Fibroblast of mammary gland (primary cell): ENCODE results near the gene SP140.
"Not testable (repeated sequence)": the region's sequence is repeated elsewhere in the genome, so short reads cannot be mapped to it uniquely, and the experiment has no call there.

Source experiments
- DNase-seq: peaks from one replicate; pipeline ENCODE4 v3.0.0-alpha.2; 2010; ENCODE audit warnings: low read depth
- H3K4me3 ChIP-seq: 2 replicates; pipeline ENCODE4 v1.5.1; 2011; ENCODE audit warnings: low read depth, mild to moderate bottlenecking, low read length, moderate library complexity; ENCODE audit not compliant: control insufficient read depth
- TF ChIP-seq, protein P1 (sequence below): conservative IDR thresholded peaks from 2 replicates; pipeline ENCODE4 v1.5.1; 2011; ENCODE audit warnings: low read depth, low read length, inconsistent platforms; ENCODE audit not compliant: control insufficient read depth, insufficient read depth

The SP140 gene

DNA sequence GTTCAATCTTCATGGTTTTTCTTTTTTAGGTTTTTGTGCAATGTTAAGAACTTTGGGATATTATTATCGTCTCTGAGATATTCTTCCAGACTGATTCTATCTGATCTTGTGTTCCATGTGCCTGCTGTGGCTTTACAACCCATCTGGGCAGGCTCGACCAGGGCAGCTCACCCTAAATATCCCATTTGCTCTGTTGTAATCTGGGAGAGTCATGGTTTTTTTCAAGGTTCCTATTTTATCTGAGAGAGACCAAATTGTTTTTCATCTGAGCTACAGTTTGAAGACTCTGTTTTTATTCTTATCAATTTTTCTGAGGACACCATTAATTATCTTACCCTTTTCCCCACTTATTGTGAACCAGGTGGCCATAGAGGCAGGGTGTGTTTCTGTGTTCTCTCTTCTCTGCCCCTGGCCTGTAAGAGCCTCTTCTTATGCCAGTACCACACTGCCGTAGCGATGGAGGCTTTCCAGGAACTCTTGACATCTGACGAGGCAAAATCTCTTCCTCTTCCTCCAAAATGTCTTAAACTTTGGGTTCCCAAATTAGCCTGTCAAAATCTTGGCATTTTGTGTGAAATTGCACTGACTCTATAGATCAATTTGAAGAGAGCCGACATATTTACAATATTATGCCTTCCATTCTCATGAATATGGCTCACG, 104.5 kb downstream of the SP140 start:
- DNase-seq, result no peak

GRCh38 chr2:230330725-230331124, 105.2 kb downstream of the SP140 start:
- no peak overlapping the region for H3K4me3 ChIP-seq
- DNase-seq, result peak; percentile 24
- TF ChIP-seq, protein P1, sequence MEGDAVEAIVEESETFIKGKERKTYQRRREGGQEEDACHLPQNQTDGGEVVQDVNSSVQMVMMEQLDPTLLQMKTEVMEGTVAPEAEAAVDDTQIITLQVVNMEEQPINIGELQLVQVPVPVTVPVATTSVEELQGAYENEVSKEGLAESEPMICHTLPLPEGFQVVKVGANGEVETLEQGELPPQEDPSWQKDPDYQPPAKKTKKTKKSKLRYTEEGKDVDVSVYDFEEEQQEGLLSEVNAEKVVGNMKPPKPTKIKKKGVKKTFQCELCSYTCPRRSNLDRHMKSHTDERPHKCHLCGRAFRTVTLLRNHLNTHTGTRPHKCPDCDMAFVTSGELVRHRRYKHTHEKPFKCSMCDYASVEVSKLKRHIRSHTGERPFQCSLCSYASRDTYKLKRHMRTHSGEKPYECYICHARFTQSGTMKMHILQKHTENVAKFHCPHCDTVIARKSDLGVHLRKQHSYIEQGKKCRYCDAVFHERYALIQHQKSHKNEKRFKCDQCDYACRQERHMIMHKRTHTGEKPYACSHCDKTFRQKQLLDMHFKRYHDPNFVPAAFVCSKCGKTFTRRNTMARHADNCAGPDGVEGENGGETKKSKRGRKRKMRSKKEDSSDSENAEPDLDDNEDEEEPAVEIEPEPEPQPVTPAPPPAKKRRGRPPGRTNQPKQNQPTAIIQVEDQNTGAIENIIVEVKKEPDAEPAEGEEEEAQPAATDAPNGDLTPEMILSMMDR, result no peak

More for the DNA sequence above, 104.5 kb downstream of the SP140 start:
- TF ChIP-seq, protein P1, result no peak
- no peak overlapping the region for H3K4me3 ChIP-seq

- TF ChIP-seq, protein P1, result no peak
- DNase-seq, result peak; percentile 21
- H3K4me3 ChIP-seq, result no peak overlapping the region
These were observed 109.9 kb downstream of the SP140 start for GRCh38 chr2:230335461-230335863.

DNA sequence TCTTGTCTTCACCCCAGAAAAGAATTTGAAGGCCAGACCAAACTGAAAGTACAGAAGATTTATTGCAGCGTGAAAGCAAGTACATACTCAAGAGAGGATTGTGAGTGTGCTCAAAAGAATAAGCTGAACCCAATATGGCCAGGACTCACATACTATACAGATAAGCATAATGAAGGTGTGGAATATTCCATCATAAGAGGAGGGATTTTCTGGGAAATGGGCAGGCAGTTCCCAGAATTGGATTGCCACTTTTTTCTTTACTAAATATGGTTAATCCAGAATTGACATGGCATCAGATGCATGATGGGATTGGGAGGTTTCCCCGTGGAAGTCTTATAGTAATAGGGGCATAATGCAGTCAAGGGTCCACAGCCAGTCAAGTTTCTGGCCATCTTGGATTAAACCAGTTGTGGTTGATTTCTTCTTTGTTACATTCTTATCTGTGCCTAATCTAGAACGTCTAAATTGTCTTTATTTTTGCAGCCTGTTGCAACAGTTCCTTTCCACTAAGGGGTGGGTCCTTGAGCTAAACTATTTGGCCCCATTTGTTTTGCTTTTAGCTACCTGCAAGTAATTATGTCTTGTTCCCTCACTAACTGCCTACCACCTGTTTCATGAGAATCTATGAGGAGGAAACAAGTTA, 110.4 kb downstream of the SP140 start:
- DNase-seq, result no peak
- no peak overlapping the region for H3K4me3 ChIP-seq
- TF ChIP-seq, protein P1, result no peak

- not testable (repeated sequence) for DNase-seq, H3K4me3 ChIP-seq
These were observed 116.5 kb downstream of the SP140 start for GRCh38 chr2:230341936-230342528.

DNA sequence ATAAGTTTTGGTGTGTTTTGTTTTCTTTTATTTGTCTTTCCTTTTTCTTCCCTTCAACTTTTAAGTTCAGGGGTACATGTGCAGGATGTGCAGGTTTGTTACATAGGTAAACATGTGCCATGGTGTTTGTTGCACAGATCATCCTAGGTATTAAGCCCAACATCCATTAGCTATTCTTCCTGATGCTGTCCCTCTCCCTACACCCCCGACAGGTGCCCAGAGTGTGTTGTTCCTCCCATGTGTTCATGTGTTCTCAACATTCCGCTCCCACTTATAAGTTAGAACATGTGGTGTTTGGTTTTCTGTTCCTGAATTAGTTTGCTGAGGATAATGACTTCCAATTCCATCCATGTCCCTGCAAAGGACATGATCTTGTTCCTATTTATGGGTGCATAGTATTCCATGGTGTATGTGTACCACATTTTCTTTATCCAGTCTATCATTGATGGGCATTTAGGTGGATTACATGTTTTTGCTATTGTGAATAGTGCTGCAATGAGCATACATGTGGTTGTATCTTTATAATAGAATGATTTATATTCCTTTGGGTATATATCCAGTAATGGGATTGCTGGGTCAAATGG, 117.6 kb downstream of the SP140 start:
- DNase-seq, H3K4me3 ChIP-seq: not testable (repeated sequence)

DNA sequence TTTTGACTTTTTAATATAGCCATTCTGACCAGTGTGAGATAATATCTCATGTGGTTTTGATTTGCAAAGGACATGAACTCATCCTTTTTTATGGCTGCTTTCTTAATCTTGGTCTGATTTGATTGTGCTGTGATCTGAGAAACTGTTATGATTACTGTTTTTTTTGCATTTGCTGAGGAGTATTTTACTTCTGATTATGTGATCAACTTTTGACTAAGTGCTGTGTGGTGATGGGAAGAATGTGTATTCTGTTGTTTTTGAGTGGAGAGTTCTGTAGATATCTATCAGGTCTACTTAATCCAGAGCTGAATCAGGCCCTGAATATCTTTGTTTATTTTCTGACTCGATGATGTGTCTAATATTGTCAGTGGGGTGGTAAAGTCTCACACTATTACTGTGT, 118.2 kb downstream of the SP140 start:
- TF ChIP-seq, protein P1, result no peak
- H3K4me3 ChIP-seq, result no peak overlapping the region
- peak; percentile 50 for DNase-seq

- TF ChIP-seq, protein P1, result no peak
- H3K4me3 ChIP-seq, result no peak overlapping the region
- DNase-seq, result no peak
These were observed 120.9 kb downstream of the SP140 start for GRCh38 chr2:230346465-230346864.
